K562 (cell line): ENCODE results near the gene MDN1. TPM values are rescaled to one million over a fixed set of nuclear protein-coding genes. Genes with fewer than 3 reads are reported as not detected.

ENCODE experiments used
- ARHGAP35 ChIP-seq: fragments of 450-650 bp; IDR thresholded peaks from 2 replicates; pipeline ENCODE4 v1.6.1; 2018; ENCODE audit not compliant: partially characterized antibody
- CEBPG ChIP-seq, 3 experiments: fragments of 200-800 bp in 1 of 3; sonication (Bioruptor generic) in 1 of 3; sonication (generic) in 1 of 3; formaldehyde crosslinking in 1 of 3; IDR thresholded peaks in 2 of 3; conservative IDR thresholded peaks in 1 of 3; 2 replicates each; pipeline versions ENCODE4 v1.6.1 to v1.8.0; 2016 to 2022; ENCODE audit warnings: missing compliant biosample characterization in 2 of 3, missing genetic modification characterization in 2 of 3, mild to moderate bottlenecking in 1 of 3, missing genetic modification reagents in 1 of 3
- CHCHD3 ChIP-seq: fragments of 250-450 bp; sonication (Bioruptor Pico); IDR thresholded peaks from 2 replicates; pipeline ENCODE4 v2.1.2; 2022; ENCODE audit warnings: mild to moderate bottlenecking
- CREB5 ChIP-seq: fragments of 250-450 bp; sonication (Bioruptor Pico); IDR thresholded peaks from 2 replicates; pipeline ENCODE4 v1.5.0; 2020; ENCODE audit warnings: mild to moderate bottlenecking
- ELF4 ChIP-seq: fragments of 450-650 bp; formaldehyde crosslinking; IDR thresholded peaks from 2 replicates; pipeline ENCODE4 v1.4.0; 2022; ENCODE audit warnings: missing genetic modification characterization
- FIP1L1 ChIP-seq: fragments of 200-400 bp; formaldehyde crosslinking; IDR thresholded peaks from 2 replicates; pipeline ENCODE4 v1.6.1; 2018; ENCODE audit warnings: mild to moderate bottlenecking, low read depth, low read length; ENCODE audit not compliant: poor library complexity, severe bottlenecking
- FOXK2 ChIP-seq, 2 experiments: fragments of 450-650 bp; IDR thresholded peaks in 1 of 2; conservative IDR thresholded peaks in 1 of 2; 2 replicates each; pipeline ENCODE4 v1.6.1; 2016; ENCODE audit warnings: low read depth in 2 of 2, mild to moderate bottlenecking in 1 of 2
- HLTF ChIP-seq: fragments of 450-650 bp; IDR thresholded peaks from 2 replicates; pipeline ENCODE4 v1.6.1; 2016
- HMBOX1 ChIP-seq: sonication (generic); IDR thresholded peaks from 2 replicates; pipeline ENCODE4 v1.6.1; 2016
- ILK ChIP-seq: fragments of 450-650 bp; IDR thresholded peaks from 2 replicates; pipeline ENCODE4 v1.6.1; 2016; ENCODE audit warnings: missing genetic modification characterization, low read depth, mild to moderate bottlenecking, missing compliant biosample characterization, moderate library complexity, borderline replicate concordance
- MAX ChIP-seq: sonication (generic); formaldehyde crosslinking; IDR thresholded peaks from 2 replicates; pipeline ENCODE4 v1.9.0; 2022; ENCODE audit warnings: mild to moderate bottlenecking, missing genetic modification reagents
- MEF2D ChIP-seq: conservative IDR thresholded peaks from 2 replicates; pipeline ENCODE4 v1.6.1; 2016; ENCODE audit warnings: low read depth, missing genetic modification characterization, missing compliant biosample characterization
- MYC ChIP-seq, 2 experiments: fragments of 250-450 bp in 1 of 2; sonication (Bioruptor Pico) in 1 of 2; IDR thresholded peaks; 2 replicates each; pipeline versions ENCODE4 v1.5.1 to v1.6.1; 2012 to 2021; ENCODE audit warnings: low read depth in 2 of 2, borderline replicate concordance in 1 of 2, improper control_type of control experiment in 1 of 2, low read length in 1 of 2, mild to moderate bottlenecking in 1 of 2, moderate library complexity in 1 of 2
- NCOA1 ChIP-seq: fragments of 450-650 bp; IDR thresholded peaks from 2 replicates; pipeline ENCODE4 v1.6.1; 2016; ENCODE audit warnings: low read depth
- RFX5 ChIP-seq: IDR thresholded peaks from 2 replicates; pipeline ENCODE4 v1.6.1; 2011; ENCODE audit warnings: low read depth, mild to moderate bottlenecking, improper control_type of control experiment, low read length
- SLC30A9 ChIP-seq: fragments of 250-450 bp; sonication (Bioruptor Pico); IDR thresholded peaks from 2 replicates; pipeline ENCODE4 v1.8.0; 2022; ENCODE audit warnings: mild to moderate bottlenecking, moderate library complexity
- SREBF1 ChIP-seq: fragments of 150-350 bp; IDR thresholded peaks from 2 replicates; pipeline ENCODE4 v1.6.1; 2014; ENCODE audit warnings: antibody characterized with exemption, low read depth, low read length, borderline replicate concordance
- TAF9B ChIP-seq: fragments of 450-650 bp; IDR thresholded peaks from 2 replicates; pipeline ENCODE4 v1.6.1; 2018; ENCODE audit warnings: mild to moderate bottlenecking; ENCODE audit not compliant: partially characterized antibody
- TAL1 ChIP-seq: fragments of 450-650 bp; IDR thresholded peaks from 2 replicates; pipeline ENCODE4 v1.6.1; 2016; ENCODE audit warnings: mild to moderate bottlenecking
- TCF7 ChIP-seq: sonication (generic); IDR thresholded peaks from 2 replicates; pipeline ENCODE4 v1.6.1; 2016; ENCODE audit warnings: antibody characterized with exemption, borderline replicate concordance
- TCFL5 ChIP-seq: fragments of 250-450 bp; sonication (Bioruptor Pico); conservative IDR thresholded peaks from 2 replicates; pipeline ENCODE4 v1.6.1; 2021; ENCODE audit warnings: mild to moderate bottlenecking, moderate library complexity, matching md5 sums
- ZNF121 ChIP-seq: sonication (generic); formaldehyde crosslinking; conservative IDR thresholded peaks from 2 replicates; pipeline ENCODE4 v1.8.0; 2022; ENCODE audit warnings: missing genetic modification reagents
- ZNF24 ChIP-seq: fragments of 450-650 bp; IDR thresholded peaks from 2 replicates; pipeline ENCODE4 v1.6.1; 2016
- ZNF584 ChIP-seq: fragments of 200-800 bp; sonication (Bioruptor generic); IDR thresholded peaks from 2 replicates; pipeline ENCODE4 v1.6.1; 2016; ENCODE audit warnings: low read depth, mild to moderate bottlenecking, missing genetic modification characterization, missing compliant biosample characterization
- polyA plus RNA-seq, 8 experiments: library from polyadenylated mRNA; depleted of rRNA in 4 of 8; stranded (reverse) in 5 of 8; unstranded in 3 of 8; fragments of >200 nt; fragmentation: Nextera tagmentation in 2 of 8; fragmentation: Illumina TruSeq in 1 of 8; extraction: Ambion mirVana in 2 of 8; extraction: Trizol in 1 of 8; gene quantifications; 2 replicates each; pipeline versions ENCODE4 v1.2.1 to v1.2.3, GENCODE V29; 2011 to 2014; ENCODE audit warnings: inconsistent platforms in 1 of 8, missing spikeins in 1 of 8
- total RNA-seq, 7 experiments: library from RNA; depleted of rRNA in 6 of 7; stranded (reverse); fragments of >200 nt in 6 of 7; fragmentation: Illumina TruSeq in 2 of 7; extraction: Trizol in 2 of 7; gene quantifications; 2 replicates each; pipeline versions ENCODE4 v1.2.1 to v1.2.3, GENCODE V29; 2011 to 2021; ENCODE audit warnings: low replicate concordance in 1 of 7
- TF ChIP-seq, protein P1 (sequence below): fragments of 250-450 bp; sonication (Bioruptor Pico); IDR thresholded peaks from 2 replicates; pipeline ENCODE4 v1.4.0; 2020

Gene MDN1
- total and polyA plus RNA-seq, 9 of the 15 experiments (the other 6 are each of a cell fraction or from before 2014, with no cell fraction given): 25.6 to 93.6 (median 43.0) TPM

GRCh38 chr6:89638320-89639195 is 181.0 kb downstream of the MDN1 start, which contains the start of gene LYRM2 (continued):
- TF ChIP-seq CREB5 (CRISPR knock-in tag) (no peak), CHCHD3 (no peak), MEF2D (tag) (no peak), TAF9B (peak; percentile 61), CEBPG (CRISPR knock-in tag; IDR thresholded peaks at IDR 0.05) (no peak), CEBPG (tag; conservative IDR thresholded peaks at IDR 0.05 in 1 of 2, IDR thresholded peaks at IDR 0.05 in 1 of 2) (no peak), HMBOX1 (no peak), RFX5 (no peak), TCF7 (no peak), MAX (CRISPR knock-in tag) (peak; percentile 31; the same call in 1 of the 2 replicates), SLC30A9 (no peak), FIP1L1 (no peak), TCFL5 (CRISPR knock-in tag) (no peak), ARHGAP35 (no peak), ZNF584 (no peak), MYC (IDR thresholded peaks at IDR 0.05; ENCODE audit: low read depth, low read length) (peak; percentile 77; the same call in 1 of the 2 replicates), MYC (CRISPR knock-in tag; IDR thresholded peaks at IDR 0.05; ENCODE audit: borderline replicate concordance, low read depth) (peak; percentile 35; the same call in 1 of the 2 replicates), NCOA1 (no peak), SREBF1 (0 out of 2 replicates have a peak, but pooled peaks have one; percentile 23), TAL1 (no peak), ZNF24 (no peak), ZNF121 (0 out of 2 replicates have a peak, but pooled peaks have one; percentile 11), FOXK2 (conservative IDR thresholded peaks at IDR 0.05 in 1 of 2, IDR thresholded peaks at IDR 0.05 in 1 of 2; ENCODE audit: low read depth in 2 of 2) (peak in 1 of 2 experiments; percentile 39; a peak in 1 of 4 replicates), HLTF (no peak), ILK (tag) (no peak), ELF4 (CRISPR knock-in tag) (no peak)
- TF ChIP-seq, protein P1, sequence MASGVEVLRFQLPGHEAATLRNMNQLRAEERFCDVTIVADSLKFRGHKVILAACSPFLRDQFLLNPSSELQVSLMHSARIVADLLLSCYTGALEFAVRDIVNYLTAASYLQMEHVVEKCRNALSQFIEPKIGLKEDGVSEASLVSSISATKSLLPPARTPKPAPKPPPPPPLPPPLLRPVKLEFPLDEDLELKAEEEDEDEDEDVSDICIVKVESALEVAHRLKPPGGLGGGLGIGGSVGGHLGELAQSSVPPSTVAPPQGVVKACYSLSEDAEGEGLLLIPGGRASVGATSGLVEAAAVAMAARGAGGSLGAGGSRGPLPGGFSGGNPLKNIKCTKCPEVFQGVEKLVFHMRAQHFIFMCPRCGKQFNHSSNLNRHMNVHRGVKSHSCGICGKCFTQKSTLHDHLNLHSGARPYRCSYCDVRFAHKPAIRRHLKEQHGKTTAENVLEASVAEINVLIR (CRISPR knock-in tag): no peak
